ENCODE measurements around the gene ZNF100. TPM values are rescaled to one million over a fixed set of nuclear protein-coding genes. Genes with fewer than 3 reads are reported as not detected.
"Not testable (repeated sequence)": the region's sequence is repeated elsewhere in the genome, so short reads cannot be mapped to it uniquely, and the experiment has no call there.

The ZNF100 gene
- polyA plus RNA-seq, 3 donors, result 2.1 to 10.8 (median 8.6) TPM

GRCh38 chr19:21758296-21758695, 9.1 kb downstream of the ZNF100 start:
- Histone ChIP-seq H3K4me1 (ENCODE audit: control insufficient read depth in 1 of 2, insufficient read depth in 2 of 2, low read length in 2 of 2) (no peaks in the 10 kb centered on the region), H2AFZ (ENCODE audit: insufficient read depth, low read depth, low read length, poor library complexity, severe bottlenecking) (no peak overlapping the region), H3K79me2 (ENCODE audit: insufficient read depth, low read length) (peaks cover 58% of the 10 kb centered on the region), H3K36me3 (replicated peaks in 1 of 2; ENCODE audit: control insufficient read depth in 1 of 2, insufficient read depth in 2 of 2, low read length in 2 of 2) (peaks cover 52 to 97% of the 10 kb centered on the region in 2 donors), H3K9me3 (replicated peaks in 1 of 2; ENCODE audit: control insufficient read depth in 1 of 2, insufficient read depth in 1 of 2, low read length in 2 of 2) (peaks cover 36 to 96% of the 10 kb centered on the region in 2 donors), H3K9ac (ENCODE audit: insufficient read depth, low read length, poor library complexity, severe bottlenecking) (no peak overlapping the region), H3K4me2 (replicated peaks; ENCODE audit: extremely low read depth, low read length, poor library complexity, severe bottlenecking) (no peak overlapping the region), H3K27ac (ENCODE audit: low read depth in 1 of 2, low read length in 2 of 2) (no peak overlapping the region), H3K4me3 (replicated peaks in 1 of 3; ENCODE audit: low read depth in 2 of 3, low read length in 3 of 3) (no peak overlapping the region), H3K27me3 (ENCODE audit: control insufficient read depth in 2 of 2, insufficient read depth in 2 of 2, low read length in 2 of 2) (no peaks in the 10 kb centered on the region), H4K20me1 (ENCODE audit: insufficient read depth, low read length) (no peaks in the 10 kb centered on the region)
- Mint-ChIP-seq H3K4me3 (no peak overlapping the region), H3K36me3 (peaks cover 86 to 94% of the 10 kb centered on the region in 2 donors), H3K27ac (peak overlapping the region in 1 of 7 donors; percentile 38), H3K9me3 (peaks cover 44 to 80% (median 70%) of the 10 kb centered on the region in 7 donors), H3K4me1 (no peaks in the 10 kb centered on the region), H3K27me3 (ENCODE audit: low read depth in 3 of 3) (peaks cover 0 to 1% (median 0%) of the 10 kb centered on the region in 3 donors)
- TF ChIP-seq CTCF (IDR thresholded peaks at IDR 0.05), result no peak
- intact Hi-C loops (cut with micrococcal nuclease), result no loop called here
- 100% methylated on average over 2 of the region's 3 CpGs for WGBS (ENCODE audit: insufficient coverage)
- DNase-seq, result no peak

- H3K4me1 ChIP-seq (ENCODE audit: control insufficient read depth in 1 of 2, insufficient read depth in 2 of 2, low read length in 2 of 2); H3K9ac ChIP-seq (ENCODE audit: insufficient read depth, low read length, poor library complexity, severe bottlenecking); H3K27me3 Mint-ChIP-seq (ENCODE audit: low read depth in 3 of 3); intact Hi-C loops (cut with micrococcal nuclease); H3K4me1 Mint-ChIP-seq; H3K4me3 Mint-ChIP-seq; DNase-seq; H4K20me1 ChIP-seq (ENCODE audit: insufficient read depth, low read length); H3K27ac Mint-ChIP-seq; H3K4me2 ChIP-seq (replicated peaks; ENCODE audit: extremely low read depth, low read length, poor library complexity, severe bottlenecking); H3K4me3 ChIP-seq (replicated peaks in 1 of 3; ENCODE audit: low read depth in 2 of 3, low read length in 3 of 3); H2AFZ ChIP-seq (ENCODE audit: insufficient read depth, low read depth, low read length, poor library complexity, severe bottlenecking); H3K27ac ChIP-seq (ENCODE audit: low read depth in 1 of 2, low read length in 2 of 2); H3K27me3 ChIP-seq (ENCODE audit: control insufficient read depth in 2 of 2, insufficient read depth in 2 of 2, low read length in 2 of 2): not testable (repeated sequence)
- Histone ChIP-seq H3K79me2 (ENCODE audit: insufficient read depth, low read length) (peaks cover 76% of the 10 kb centered on the region), H3K9me3 (replicated peaks in 1 of 2; ENCODE audit: control insufficient read depth in 1 of 2, insufficient read depth in 1 of 2, low read length in 2 of 2) (peaks cover 39 to 96% of the 10 kb centered on the region in 2 donors), H3K36me3 (replicated peaks in 1 of 2; ENCODE audit: control insufficient read depth in 1 of 2, insufficient read depth in 2 of 2, low read length in 2 of 2) (peaks cover 55 to 97% of the 10 kb centered on the region in 2 donors)
- H3K9me3 Mint-ChIP-seq, result peaks cover 45 to 78% (median 69%) of the 10 kb centered on the region in 7 donors
- H3K36me3 Mint-ChIP-seq, result peaks cover 89 to 97% of the 10 kb centered on the region in 2 donors
Observed at GRCh38 chr19:21755555-21755954, 11.8 kb downstream of the ZNF100 start.
